ENCODE results near the gene ARID4B.
A peak's percentile ranks its signal among the peaks of the same experiment; 100 is the strongest.
"Not testable (repeated sequence)": the region's sequence is repeated elsewhere in the genome, so short reads cannot be mapped to it uniquely, and the experiment has no call there.

ARID4B gene

GRCh38 chr1:235286667-235287066 lies 41.3 kb downstream of the ARID4B start:
- Histone ChIP-seq H3K4me3 (ENCODE audit: low read depth, low read length) (no peak overlapping the region), H3K36me3 (ENCODE audit: control insufficient read depth in 1 of 2, insufficient read depth in 2 of 2, low read length in 2 of 2) (no peaks in the 10 kb centered on the region), H4K8ac (ENCODE audit: low read depth, low read length) (no peak overlapping the region), H2AFZ (ENCODE audit: insufficient read depth, low read length, poor library complexity) (no peak overlapping the region), H3K4me2 (ENCODE audit: low read length) (no peak overlapping the region), H2AK5ac (ENCODE audit: low read length) (no peak overlapping the region), H2BK12ac (ENCODE audit: low read length) (no peak overlapping the region), H2BK5ac (ENCODE audit: low read depth, low read length, poor library complexity) (no peak overlapping the region), H3K18ac (ENCODE audit: low read length) (no peak overlapping the region), H3K9ac (ENCODE audit: low read length) (no peak overlapping the region), H2BK120ac (ENCODE audit: insufficient read depth, low read length, poor library complexity) (no peak overlapping the region), H4K12ac (ENCODE audit: low read depth, low read length) (no peak overlapping the region), H3K27me3 (ENCODE audit: insufficient read depth, low read length) (no peaks in the 10 kb centered on the region), H3K79me1 (ENCODE audit: low read length) (no peaks in the 10 kb centered on the region), H3K4me1 (ENCODE audit: control insufficient read depth in 1 of 2, insufficient read depth in 2 of 2, low read length in 2 of 2) (peaks cover 3 to 5% of the 10 kb centered on the region in 2 experiments), H3K14ac (ENCODE audit: low read length) (no peak overlapping the region), H3K27ac (ENCODE audit: low read depth, low read length) (no peak overlapping the region), H3K23ac (ENCODE audit: low read length) (no peak overlapping the region), H4K91ac (ENCODE audit: low read depth, low read length) (no peak overlapping the region), H3K9me3 (ENCODE audit: insufficient read depth, low read depth, low read length) (no peaks in the 10 kb centered on the region), H3K4ac (ENCODE audit: low read depth, low read length) (peak overlapping the region; percentile 14), H3K79me2 (ENCODE audit: control insufficient read depth, insufficient read depth, low read length, poor library complexity) (peaks cover 15% of the 10 kb centered on the region)
- WGBS (ENCODE audit: extremely low coverage, insufficient coverage, insufficient read length), result no CpG with 5 or more reads among the region's 1 CpG
- DNase-seq, result peak in 1 of 2 donors; percentile 51

- Histone ChIP-seq H2AK5ac (ENCODE audit: low read length) (no peak overlapping the region), H3K14ac (ENCODE audit: low read length) (no peak overlapping the region), H3K18ac (ENCODE audit: low read length) (no peak overlapping the region), H3K4ac (ENCODE audit: low read depth, low read length) (peak overlapping the region; percentile 69), H4K12ac (ENCODE audit: low read depth, low read length) (no peak overlapping the region), H3K36me3 (ENCODE audit: control insufficient read depth in 1 of 2, insufficient read depth in 2 of 2, low read length in 2 of 2) (no peaks in the 10 kb centered on the region), H3K23ac (ENCODE audit: low read length) (no peak overlapping the region), H3K4me2 (ENCODE audit: low read length) (no peak overlapping the region), H3K4me3 (ENCODE audit: low read depth, low read length) (no peak overlapping the region), H3K9ac (ENCODE audit: low read length) (no peak overlapping the region), H3K27ac (ENCODE audit: low read depth, low read length) (no peak overlapping the region), H2BK120ac (ENCODE audit: insufficient read depth, low read length, poor library complexity) (no peak overlapping the region), H4K91ac (ENCODE audit: low read depth, low read length) (no peak overlapping the region), H3K4me1 (ENCODE audit: control insufficient read depth in 1 of 2, insufficient read depth in 2 of 2, low read length in 2 of 2) (peaks cover 9 to 10% of the 10 kb centered on the region in 2 experiments), H3K79me2 (ENCODE audit: control insufficient read depth, insufficient read depth, low read length, poor library complexity) (peaks cover 14% of the 10 kb centered on the region), H3K79me1 (ENCODE audit: low read length) (no peaks in the 10 kb centered on the region), H3K9me3 (ENCODE audit: insufficient read depth, low read depth, low read length) (no peaks in the 10 kb centered on the region), H2AFZ (ENCODE audit: insufficient read depth, low read length, poor library complexity) (no peak overlapping the region), H3K27me3 (ENCODE audit: insufficient read depth, low read length) (no peaks in the 10 kb centered on the region), H2BK12ac (ENCODE audit: low read length) (no peak overlapping the region), H4K8ac (ENCODE audit: low read depth, low read length) (no peak overlapping the region), H2BK5ac (ENCODE audit: low read depth, low read length, poor library complexity) (no peak overlapping the region)
- no peak for DNase-seq
- WGBS (ENCODE audit: extremely low coverage, insufficient coverage, insufficient read length), result no CpG with 5 or more reads among the region's 6 CpGs
Observed at GRCh38 chr1:235284231-235284769, 43.7 kb downstream of the ARID4B start.

- H3K14ac ChIP-seq (ENCODE audit: low read length); H3K9me3 ChIP-seq (ENCODE audit: insufficient read depth, low read depth, low read length); H2BK12ac ChIP-seq (ENCODE audit: low read length); H4K8ac ChIP-seq (ENCODE audit: low read depth, low read length); H2AK5ac ChIP-seq (ENCODE audit: low read length); H3K4me3 ChIP-seq (ENCODE audit: low read depth, low read length); H2BK120ac ChIP-seq (ENCODE audit: insufficient read depth, low read length, poor library complexity); H3K4me2 ChIP-seq (ENCODE audit: low read length); H2BK5ac ChIP-seq (ENCODE audit: low read depth, low read length, poor library complexity); H4K12ac ChIP-seq (ENCODE audit: low read depth, low read length); H3K36me3 ChIP-seq (ENCODE audit: control insufficient read depth in 1 of 2, insufficient read depth in 2 of 2, low read length in 2 of 2); H2AFZ ChIP-seq (ENCODE audit: insufficient read depth, low read length, poor library complexity); H3K9ac ChIP-seq (ENCODE audit: low read length); H3K18ac ChIP-seq (ENCODE audit: low read length); DNase-seq; H3K79me1 ChIP-seq (ENCODE audit: low read length); H3K27me3 ChIP-seq (ENCODE audit: insufficient read depth, low read length); H3K23ac ChIP-seq (ENCODE audit: low read length); H4K91ac ChIP-seq (ENCODE audit: low read depth, low read length); H3K27ac ChIP-seq (ENCODE audit: low read depth, low read length): not testable (repeated sequence)
- H3K4ac ChIP-seq (ENCODE audit: low read depth, low read length), result peak overlapping the region; percentile 43
- H3K4me1 ChIP-seq (ENCODE audit: control insufficient read depth in 1 of 2, insufficient read depth in 2 of 2, low read length in 2 of 2), result peaks cover 10 to 12% of the 10 kb centered on the region in 2 experiments
- peaks cover 13% of the 10 kb centered on the region for H3K79me2 ChIP-seq (ENCODE audit: control insufficient read depth, insufficient read depth, low read length, poor library complexity)
- WGBS (ENCODE audit: extremely low coverage, insufficient coverage, insufficient read length), result no CpG with 5 or more reads among the region's 13 CpGs
Observed at GRCh38 chr1:235283636-235284035, 44.3 kb downstream of the ARID4B start.

GRCh38 chr1:235280467-235280866 lies 47.5 kb downstream of the ARID4B start:
- Histone ChIP-seq H3K79me2 (ENCODE audit: control insufficient read depth, insufficient read depth, low read length, poor library complexity) (peaks cover 14% of the 10 kb centered on the region), H4K8ac (ENCODE audit: low read depth, low read length) (no peak overlapping the region), H3K23ac (ENCODE audit: low read length) (no peak overlapping the region), H3K27ac (ENCODE audit: low read depth, low read length) (no peak overlapping the region), H3K27me3 (ENCODE audit: insufficient read depth, low read length) (no peaks in the 10 kb centered on the region), H2BK120ac (ENCODE audit: insufficient read depth, low read length, poor library complexity) (no peak overlapping the region), H2AK5ac (ENCODE audit: low read length) (no peak overlapping the region), H3K4ac (ENCODE audit: low read depth, low read length) (peak overlapping the region; percentile 74), H3K4me2 (ENCODE audit: low read length) (no peak overlapping the region), H3K18ac (ENCODE audit: low read length) (peak overlapping the region; percentile 33), H3K4me3 (ENCODE audit: low read depth, low read length) (peak overlapping the region; percentile 20), H3K4me1 (ENCODE audit: control insufficient read depth in 1 of 2, insufficient read depth in 2 of 2, low read length in 2 of 2) (peaks cover 5 to 10% of the 10 kb centered on the region in 2 experiments), H3K36me3 (ENCODE audit: control insufficient read depth in 1 of 2, insufficient read depth in 2 of 2, low read length in 2 of 2) (no peaks in the 10 kb centered on the region), H2AFZ (ENCODE audit: insufficient read depth, low read length, poor library complexity) (peak overlapping the region; percentile 30), H2BK12ac (ENCODE audit: low read length) (no peak overlapping the region), H2BK5ac (ENCODE audit: low read depth, low read length, poor library complexity) (no peak overlapping the region), H4K91ac (ENCODE audit: low read depth, low read length) (no peak overlapping the region), H3K9me3 (ENCODE audit: insufficient read depth, low read depth, low read length) (no peaks in the 10 kb centered on the region), H3K9ac (ENCODE audit: low read length) (no peak overlapping the region), H3K79me1 (ENCODE audit: low read length) (no peaks in the 10 kb centered on the region), H4K12ac (ENCODE audit: low read depth, low read length) (no peak overlapping the region), H3K14ac (ENCODE audit: low read length) (no peak overlapping the region)
- WGBS (ENCODE audit: extremely low coverage, insufficient coverage, insufficient read length), result no CpG with 5 or more reads among the region's 15 CpGs
- no peak for DNase-seq

Data from trophoblast cell (in vitro differentiated cells and primary cell).